Measurements from ENCODE around the gene HTR7. TPM values are rescaled to one million over a fixed set of nuclear protein-coding genes. Genes with fewer than 3 reads are reported as not detected.

HTR7 gene
- total and polyA plus RNA-seq, 9 of the 15 experiments (the other 6 are each of a cell fraction or from before 2014, with no cell fraction given) = 0.07 to 0.33 (median 0.18) TPM

GRCh38 chr10:90846746-90847145, 11.1 kb downstream of the HTR7 start (continued):
- TF ChIP-seq SMAD1 (IDR thresholded peaks at IDR 0.05; ENCODE audit: low read depth, low read length, partially characterized antibody) = no peak

- Histone ChIP-seq H3K36me3 (ENCODE audit: control insufficient read depth, insufficient read depth, low read length) (no peaks in the 10 kb centered on the region), H2AFZ (ENCODE audit: low read depth, low read length) (no peak overlapping the region), H3K9me1 (ENCODE audit: control insufficient read depth, insufficient read depth, low read length) (no peaks in the 10 kb centered on the region), H4K20me1 (replicated peaks; ENCODE audit: control insufficient read depth, insufficient read depth, low read length) (no peaks in the 10 kb centered on the region), H3K9me3 (replicated peaks; ENCODE audit: control insufficient read depth, insufficient read depth, low read depth, low read length) (no peaks in the 10 kb centered on the region; the same call in 1 of the 2 replicates), H3K4me3 (no peak overlapping the region), H3K4me2 (ENCODE audit: insufficient read depth, low read length) (no peak overlapping the region), H3K27ac (ENCODE audit: extremely low read depth, low read depth, low read length) (no peak overlapping the region), H3K9ac (ENCODE audit: insufficient read depth in 1 of 2, low read depth in 2 of 2, low read length in 2 of 2) (no peak overlapping the region), H3K4me1 (replicated peaks in 1 of 2; ENCODE audit: control insufficient read depth in 2 of 2, insufficient read depth in 2 of 2, low read length in 2 of 2) (no peaks in the 10 kb centered on the region), H3K27me3 (ENCODE audit: control insufficient read depth in 2 of 2, insufficient read depth in 2 of 2, low read length in 2 of 2) (no peaks in the 10 kb centered on the region), H3K79me2 (ENCODE audit: control insufficient read depth, insufficient read depth, low read length) (no peaks in the 10 kb centered on the region)
- in situ Hi-C loops (cut with MboI) (no loop called here), intact Hi-C loops (cut with micrococcal nuclease) (no loop called here)
- no peak for DNase-seq (ENCODE audit: extremely low read depth in 1 of 4, low spot score in 3 of 4)
- WGBS (ENCODE audit: insufficient coverage, low coverage, missing lambda C conversion rate) = 6% methylated on average over 3 of the region's 3 CpGs
- ATAC-seq = no peak
- POLR2A ChIA-PET = no interaction called here
- no TSS peak for BruUV-seq (replicated peaks)
- FAIRE-seq = no peak
- CTCF ChIA-PET (ENCODE audit: low intra/inter-chr PET ratio) = no interaction called here
- no peak for TF ChIP-seq CEBPZ (IDR thresholded peaks at IDR 0.05; ENCODE audit: borderline replicate concordance, low read depth, low read length)
- TF ChIP-seq ZNF668 (CRISPR knock-in tag; IDR thresholded peaks at IDR 0.05) = no peak
- no peak for TF ChIP-seq SMARCB1 (IDR thresholded peaks at IDR 0.05; ENCODE audit: insufficient read length, low read depth)
- no peak for TF ChIP-seq XRCC5 (IDR thresholded peaks at IDR 0.05; ENCODE audit: low read depth, low read length)
- TF ChIP-seq ZMIZ1 (IDR thresholded peaks at IDR 0.05; ENCODE audit: low read depth in 2 of 2, low read length in 2 of 2) = no peak
- no peak for TF ChIP-seq TCFL5 (CRISPR knock-in tag; conservative IDR thresholded peaks at IDR 0.05)
- no peak for TF ChIP-seq E2F1 (CRISPR knock-in tag; IDR thresholded peaks at IDR 0.05)
- TF ChIP-seq ZFP91 (CRISPR knock-in tag; IDR thresholded peaks at IDR 0.05) = no peak
- TF ChIP-seq DMBX1 (CRISPR knock-in tag; IDR thresholded peaks at IDR 0.05; ENCODE audit: borderline replicate concordance) = no peak
These were observed 12.1 kb downstream of the HTR7 start for GRCh38 chr10:90845726-90846125.

Measured in K562 (cell line).